ENCODE results near the gene HAVCR2. TPM values are rescaled to one million over a fixed set of nuclear protein-coding genes. Genes with fewer than 3 reads are reported as not detected.

The HAVCR2 gene
- total RNA-seq, 1 experiment from 2014 or later: 0.41 TPM

- H3K4me1 ChIP-seq: no peaks in the 10 kb centered on the region
- no peaks in the 10 kb centered on the region for H3K9me3 ChIP-seq
- BruUV-seq (replicated peaks): TSS peak; percentile 74
- ChIA-PET CTCF (interaction anchor here (0.7 to 2.3 kb wide), 4 partner anchors 10 to 207 kb away, joined by 3 to 14 read pairs (median 3); partner anchors contain the start of gene HAVCR1), POLR2A (interaction anchor here (0.6 to 1.9 kb wide), 6 partner anchors 10 to 567 kb away, joined by 3 to 11 read pairs (median 6); partner anchors contain the start of gene HAVCR1)
- Mint-ChIP-seq H3K36me3 (ENCODE audit: insufficient read depth, unreplicated experiment) (peaks cover 34% of the 10 kb centered on the region), H3K4me1 (ENCODE audit: low read depth, unreplicated experiment) (peaks cover 8% of the 10 kb centered on the region), H3K9me3 (ENCODE audit: unreplicated experiment) (no peaks in the 10 kb centered on the region), H3K27ac (ENCODE audit: unreplicated experiment) (peak within 1 kb of the TSS; percentile 98), H3K27me3 (ENCODE audit: insufficient read depth, unreplicated experiment) (no peaks in the 10 kb centered on the region), H3K4me3 (ENCODE audit: unreplicated experiment) (peak within 1 kb of the TSS; percentile 96)
- peak; percentile 97 to 98 for DNase-seq
- no peak for TF ChIP-seq CTCF (IDR thresholded peaks at IDR 0.05; ENCODE audit: insufficient read depth in 1 of 2, low read depth in 1 of 2, low read length in 1 of 2, severe bottlenecking in 1 of 2, unreplicated experiment in 1 of 2)
- intact Hi-C loops (cut with micrococcal nuclease; ENCODE audit: unreplicated experiment): loop anchor here (1.0 kb wide), 1 partner anchor 449 kb away; no protein-coding TSS in a partner anchor
- H3K4me3 ChIP-seq (ENCODE audit: low read depth, low read length): peak within 1 kb of the TSS; percentile 82
- peaks cover 2% of the 10 kb centered on the region; the same call in 1 of the 2 replicates for H3K36me3 ChIP-seq (ENCODE audit: control insufficient read depth, insufficient read depth, low read length)
- no peaks in the 10 kb centered on the region for H3K27me3 ChIP-seq (replicated peaks; ENCODE audit: control insufficient read depth, insufficient read depth, low read length)
Observed at GRCh38 chr5:157142317-157143126, 33.7 kb upstream of the HAVCR2 start, which contains the start of gene MED7. Gene MED7, minus strand, starts transcription at chr5:157142865. Its CDS starts 3,434 bp downstream, at chr5:157139431.

- H3K4me1 Mint-ChIP-seq (ENCODE audit: low read depth, unreplicated experiment): peaks cover 8% of the 10 kb centered on the region
- H3K36me3 Mint-ChIP-seq (ENCODE audit: insufficient read depth, unreplicated experiment): peaks cover 29% of the 10 kb centered on the region
- no peaks in the 10 kb centered on the region for H3K9me3 ChIP-seq
- ChIA-PET CTCF (no interaction called here), POLR2A (no interaction called here)
- no peak for DNase-seq
- intact Hi-C loops (cut with micrococcal nuclease; ENCODE audit: unreplicated experiment): no loop called here
- no peak overlapping the region for H3K4me3 ChIP-seq (ENCODE audit: low read depth, low read length)
- no peak overlapping the region for H3K4me3 Mint-ChIP-seq (ENCODE audit: unreplicated experiment)
- no peaks in the 10 kb centered on the region for H3K27me3 Mint-ChIP-seq (ENCODE audit: insufficient read depth, unreplicated experiment)
- no peaks in the 10 kb centered on the region for H3K9me3 Mint-ChIP-seq (ENCODE audit: unreplicated experiment)
- no peak for TF ChIP-seq CTCF (IDR thresholded peaks at IDR 0.05; ENCODE audit: insufficient read depth in 1 of 2, low read depth in 1 of 2, low read length in 1 of 2, severe bottlenecking in 1 of 2, unreplicated experiment in 1 of 2)
- H3K27me3 ChIP-seq (replicated peaks; ENCODE audit: control insufficient read depth, insufficient read depth, low read length): no peaks in the 10 kb centered on the region
- peaks cover 2% of the 10 kb centered on the region; the same call in 1 of the 2 replicates for H3K36me3 ChIP-seq (ENCODE audit: control insufficient read depth, insufficient read depth, low read length)
- no TSS peak for BruUV-seq (replicated peaks)
- H3K4me1 ChIP-seq: no peaks in the 10 kb centered on the region
- no peak overlapping the region for H3K27ac Mint-ChIP-seq (ENCODE audit: unreplicated experiment)
Observed at GRCh38 chr5:157137691-157138090, 28.8 kb upstream of the HAVCR2 start.

GRCh38 chr5:157132281-157132612, 23.4 kb upstream of the HAVCR2 start:
- Histone ChIP-seq H3K4me3 (ENCODE audit: low read depth, low read length) (no peak overlapping the region), H3K4me1 (peaks cover 17% of the 10 kb centered on the region; the same call in 1 of the 2 replicates), H3K27me3 (replicated peaks; ENCODE audit: control insufficient read depth, insufficient read depth, low read length) (no peaks in the 10 kb centered on the region), H3K36me3 (ENCODE audit: control insufficient read depth, insufficient read depth, low read length) (no peaks in the 10 kb centered on the region), H3K9me3 (no peaks in the 10 kb centered on the region)
- no peak overlapping the region for H3K4me3 Mint-ChIP-seq (ENCODE audit: unreplicated experiment)
- H3K36me3 Mint-ChIP-seq (ENCODE audit: insufficient read depth, unreplicated experiment): peaks cover 4% of the 10 kb centered on the region
- ChIA-PET CTCF (interaction anchor here (0.6 to 2.0 kb wide), 10 partner anchors 10 to 711 kb away, joined by 3 to 14 read pairs (median 4); partner anchors contain the start of genes HAVCR1 and MED7), POLR2A (interaction anchor here (0.7 to 2.4 kb wide), 2 partner anchors 10 to 215 kb away, joined by 4 to 11 read pairs; partner anchors contain the start of gene MED7)
- no peaks in the 10 kb centered on the region for H3K9me3 Mint-ChIP-seq (ENCODE audit: unreplicated experiment)
- no peak for DNase-seq
- no peaks in the 10 kb centered on the region for H3K27me3 Mint-ChIP-seq (ENCODE audit: insufficient read depth, unreplicated experiment)
- peaks cover 14% of the 10 kb centered on the region for H3K4me1 Mint-ChIP-seq (ENCODE audit: low read depth, unreplicated experiment)
- no peak for TF ChIP-seq CTCF (IDR thresholded peaks at IDR 0.05; ENCODE audit: insufficient read depth in 1 of 2, low read depth in 1 of 2, low read length in 1 of 2, severe bottlenecking in 1 of 2, unreplicated experiment in 1 of 2)
- H3K27ac Mint-ChIP-seq (ENCODE audit: unreplicated experiment): no peak overlapping the region
- no TSS peak for BruUV-seq (replicated peaks)
- intact Hi-C loops (cut with micrococcal nuclease; ENCODE audit: unreplicated experiment): loop anchor here (1.0 to 5.0 kb wide), 10 partner anchors 73 to 1515 kb away; partner anchors contain the start of gene HAVCR1

Data from Caco-2 (cell line).